HL-60 (cell line): Measurements from ENCODE around the gene RAET1E.

ENCODE experiments used
- CTCF ChIP-seq: IDR thresholded peaks from one replicate; pipeline ENCODE4 v1.5.1; 2011; ENCODE audit warnings: low read length, control low read depth, inconsistent platforms; ENCODE audit not compliant: insufficient read depth
- POLR2AphosphoS5 ChIP-seq: IDR thresholded peaks from 2 replicates; pipeline ENCODE4 v1.6.1; 2012; ENCODE audit warnings: low read depth
- TF ChIP-seq, protein P1 (sequence below): IDR thresholded peaks from 2 replicates; pipeline ENCODE4 v1.6.1; 2012; ENCODE audit warnings: low read depth; ENCODE audit not compliant: insufficient replicate concordance

DNA sequence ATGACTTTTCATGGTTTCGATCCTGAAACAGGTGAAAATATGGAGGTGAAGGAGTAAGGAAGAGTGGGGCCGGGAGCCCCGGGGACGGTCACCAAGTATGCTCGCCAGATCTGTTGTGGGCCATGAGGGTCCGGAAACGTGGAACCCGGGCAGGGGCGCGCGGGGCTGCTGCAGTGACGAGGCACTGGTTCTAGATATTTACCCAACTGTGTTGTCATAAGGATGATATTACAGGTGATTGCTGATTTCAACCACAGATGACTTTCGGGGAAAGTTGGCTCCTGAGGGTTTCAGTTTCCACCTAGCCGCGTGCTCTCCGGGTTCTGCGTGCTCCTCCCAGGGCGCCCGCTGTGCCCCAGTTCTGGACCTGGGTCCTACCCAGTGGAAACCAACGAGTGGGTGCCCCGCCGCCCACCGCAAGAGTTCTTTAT is 12.8 kb upstream of the RAET1E start:
- TF ChIP-seq CTCF (no peak), POLR2AphosphoS5 (no peak)
- TF ChIP-seq, protein P1, sequence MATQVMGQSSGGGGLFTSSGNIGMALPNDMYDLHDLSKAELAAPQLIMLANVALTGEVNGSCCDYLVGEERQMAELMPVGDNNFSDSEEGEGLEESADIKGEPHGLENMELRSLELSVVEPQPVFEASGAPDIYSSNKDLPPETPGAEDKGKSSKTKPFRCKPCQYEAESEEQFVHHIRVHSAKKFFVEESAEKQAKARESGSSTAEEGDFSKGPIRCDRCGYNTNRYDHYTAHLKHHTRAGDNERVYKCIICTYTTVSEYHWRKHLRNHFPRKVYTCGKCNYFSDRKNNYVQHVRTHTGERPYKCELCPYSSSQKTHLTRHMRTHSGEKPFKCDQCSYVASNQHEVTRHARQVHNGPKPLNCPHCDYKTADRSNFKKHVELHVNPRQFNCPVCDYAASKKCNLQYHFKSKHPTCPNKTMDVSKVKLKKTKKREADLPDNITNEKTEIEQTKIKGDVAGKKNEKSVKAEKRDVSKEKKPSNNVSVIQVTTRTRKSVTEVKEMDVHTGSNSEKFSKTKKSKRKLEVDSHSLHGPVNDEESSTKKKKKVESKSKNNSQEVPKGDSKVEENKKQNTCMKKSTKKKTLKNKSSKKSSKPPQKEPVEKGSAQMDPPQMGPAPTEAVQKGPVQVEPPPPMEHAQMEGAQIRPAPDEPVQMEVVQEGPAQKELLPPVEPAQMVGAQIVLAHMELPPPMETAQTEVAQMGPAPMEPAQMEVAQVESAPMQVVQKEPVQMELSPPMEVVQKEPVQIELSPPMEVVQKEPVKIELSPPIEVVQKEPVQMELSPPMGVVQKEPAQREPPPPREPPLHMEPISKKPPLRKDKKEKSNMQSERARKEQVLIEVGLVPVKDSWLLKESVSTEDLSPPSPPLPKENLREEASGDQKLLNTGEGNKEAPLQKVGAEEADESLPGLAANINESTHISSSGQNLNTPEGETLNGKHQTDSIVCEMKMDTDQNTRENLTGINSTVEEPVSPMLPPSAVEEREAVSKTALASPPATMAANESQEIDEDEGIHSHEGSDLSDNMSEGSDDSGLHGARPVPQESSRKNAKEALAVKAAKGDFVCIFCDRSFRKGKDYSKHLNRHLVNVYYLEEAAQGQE, result no peak
